ENCODE data around the gene GMPPB.
"Not testable (repeated sequence)": the region's sequence is repeated elsewhere in the genome, so short reads cannot be mapped to it uniquely, and the experiment has no call there.

- TF ChIP-seq JUND (IDR thresholded peaks at IDR 0.05); CTCF (IDR thresholded peaks at IDR 0.05; ENCODE audit: low read depth, low read length, missing input control); SP1 (IDR thresholded peaks at IDR 0.05); YY1 (IDR thresholded peaks at IDR 0.05); REST (IDR thresholded peaks at IDR 0.05); TAF1 (conservative IDR thresholded peaks at IDR 0.05); GABPA (IDR thresholded peaks at IDR 0.05 in 1 of 2, conservative IDR thresholded peaks at IDR 0.05 in 1 of 2): not testable (repeated sequence)
Observed at GRCh38 chr3:49686346-49686745, 37.4 kb downstream of the GMPPB start.

Measured in liver (tissue), 3 donors.